GM23338 (cell line): ENCODE measurements around the gene DCLRE1B. TPM values are rescaled to one million over a fixed set of nuclear protein-coding genes. Genes with fewer than 3 reads are reported as not detected.

Experiments used
- ATAC-seq: fragments of 200-7000 bp; cut with Tn5 transposase; 3 replicates; pipeline ENCODE4 v1.9.1; 2020
- DNase-seq: peaks from one replicate; pipeline ENCODE4 v3.0.0-alpha.2; 2015; ENCODE audit warnings: low spot score
- H2AFZ ChIP-seq: fragments of 200-600 bp; sonication (generic); 2 replicates; pipeline ENCODE4 v1.8.0; 2016; ENCODE audit warnings: antibody characterized with exemption, mild to moderate bottlenecking, moderate library complexity
- H3F3A ChIP-seq: fragments of 200-600 bp; sonication (generic); replicated peaks from 2 replicates; pipeline ENCODE4 v1.8.0; 2017; ENCODE audit warnings: antibody characterized with exemption, mixed run types, low read depth
- H3K27ac ChIP-seq: fragments of 200-600 bp; sonication (generic); 2 replicates; pipeline ENCODE4 v1.6.1; 2016; ENCODE audit warnings: low read depth
- H3K27me3 ChIP-seq: fragments of 200-600 bp; sonication (generic); 2 replicates; pipeline ENCODE4 v1.8.0; 2016; ENCODE audit warnings: mild to moderate bottlenecking, mixed run types, moderate library complexity; ENCODE audit not compliant: insufficient read depth
- H3K36me3 ChIP-seq: fragments of 200-600 bp; sonication (generic); 2 replicates; pipeline ENCODE4 v1.8.0; 2016; ENCODE audit warnings: mild to moderate bottlenecking; ENCODE audit not compliant: insufficient read depth
- H3K4me1 ChIP-seq: fragments of 200-600 bp; sonication (generic); 2 replicates; pipeline ENCODE4 v1.8.0; 2016; ENCODE audit warnings: mild to moderate bottlenecking, moderate library complexity; ENCODE audit not compliant: insufficient read depth
- H3K4me2 ChIP-seq: fragments of 200-600 bp; sonication (generic); 2 replicates; pipeline ENCODE4 v1.7.1; 2017; ENCODE audit warnings: mixed run types
- H3K4me3 ChIP-seq: fragments of 200-600 bp; sonication (generic); 2 replicates; pipeline ENCODE4 v1.6.1; 2016; ENCODE audit warnings: mixed run types
- H3K79me2 ChIP-seq: fragments of 200-600 bp; sonication (generic); replicated peaks from 2 replicates; pipeline ENCODE4 v1.8.0; 2017; ENCODE audit warnings: mild to moderate bottlenecking; ENCODE audit not compliant: insufficient read depth
- H3K9me2 ChIP-seq: fragments of 200-600 bp; sonication (generic); 2 replicates; pipeline ENCODE4 v1.8.0; 2017; ENCODE audit not compliant: insufficient read depth
- H4K20me1 ChIP-seq: fragments of 200-600 bp; sonication (generic); replicated peaks from 2 replicates; pipeline ENCODE4 v1.8.0; 2017; ENCODE audit warnings: mild to moderate bottlenecking; ENCODE audit not compliant: insufficient read depth
- H3K27ac Mint-ChIP-seq: 2 replicates; pipeline ENCODE4 v1.8.0; 2020; ENCODE audit warnings: inconsistent platforms, mild to moderate bottlenecking, moderate library complexity, mixed read lengths
- H3K27me3 Mint-ChIP-seq: 3 replicates; pipeline ENCODE4 v1.8.0; 2022; ENCODE audit warnings: low read depth, mild to moderate bottlenecking, moderate library complexity, mixed read lengths, inconsistent platforms; ENCODE audit not compliant: insufficient read depth, poor library complexity
- H3K36me3 Mint-ChIP-seq: 3 replicates; pipeline ENCODE4 v1.8.0; 2021; ENCODE audit warnings: low read depth, mild to moderate bottlenecking, inconsistent platforms, moderate library complexity, mixed read lengths
- H3K4me1 Mint-ChIP-seq: 3 replicates; pipeline ENCODE4 v1.8.0; 2020; ENCODE audit warnings: mild to moderate bottlenecking, inconsistent platforms, mixed read lengths
- H3K4me3 Mint-ChIP-seq: 3 replicates; pipeline ENCODE4 v1.8.0; 2021; ENCODE audit warnings: moderate library complexity, mild to moderate bottlenecking, inconsistent platforms, mixed read lengths
- H3K9me3 Mint-ChIP-seq: 3 replicates; pipeline ENCODE4 v1.8.0; 2020; ENCODE audit warnings: moderate library complexity, mild to moderate bottlenecking, inconsistent platforms, mixed read lengths
- CREB1 ChIP-seq: fragments of 250-450 bp; sonication (Bioruptor Pico); IDR thresholded peaks from 2 replicates; pipeline ENCODE4 v1.5.0; 2020; ENCODE audit warnings: low read depth, mild to moderate bottlenecking, moderate library complexity
- EZH2 ChIP-seq: fragments of 200-600 bp; sonication (generic); IDR thresholded peaks from one replicate; pipeline ENCODE4 v1.8.0; 2017; ENCODE audit warnings: antibody characterized with exemption, mild to moderate bottlenecking, low read depth; ENCODE audit not compliant: unreplicated experiment
- EZH2phosphoT487 ChIP-seq: fragments of 200-600 bp; sonication (generic); IDR thresholded peaks from one replicate; pipeline ENCODE4 v1.8.1; 2018; ENCODE audit warnings: antibody characterized with exemption; ENCODE audit not compliant: unreplicated experiment
- JUNB ChIP-seq: IDR thresholded peaks from one replicate; pipeline ENCODE4 v1.6.1; 2016; ENCODE audit warnings: antibody characterized with exemption; ENCODE audit not compliant: unreplicated experiment
- NANOG ChIP-seq: IDR thresholded peaks from 2 replicates; pipeline ENCODE4 v1.6.1; 2016; ENCODE audit warnings: antibody characterized with exemption, borderline replicate concordance
- POLR2AphosphoS5 ChIP-seq: IDR thresholded peaks from 2 replicates; pipeline ENCODE4 v1.6.1; 2016; ENCODE audit warnings: antibody characterized with exemption, low read depth
- ZNF114 ChIP-seq: fragments of 250-450 bp; sonication (Bioruptor Pico); IDR thresholded peaks from 2 replicates; pipeline ENCODE4 v1.5.0; 2020; ENCODE audit warnings: mild to moderate bottlenecking, moderate library complexity
- ZNF331 ChIP-seq: fragments of 250-450 bp; sonication (Bioruptor Pico); IDR thresholded peaks from 2 replicates; pipeline ENCODE4 v1.5.0; 2020; ENCODE audit warnings: low read depth, mild to moderate bottlenecking, moderate library complexity
- polyA plus RNA-seq: library from polyadenylated mRNA; unstranded; fragments of >200 nt; fragmentation: Nextera tagmentation; extraction: Ambion mirVana; gene quantifications from 2 replicates; pipeline ENCODE4 v1.2.1, GENCODE V29; 2016
- total RNA-seq: library from RNA; depleted of rRNA; stranded (reverse); fragments of >200 nt; shearing (Covaris generic); gene quantifications from 2 replicates; pipeline ENCODE4 v1.2.3, GENCODE V29; 2014
- TF ChIP-seq, protein P1 (sequence below): IDR thresholded peaks from one replicate; pipeline ENCODE4 v1.6.1; 2018; ENCODE audit warnings: antibody characterized with exemption; ENCODE audit not compliant: unreplicated experiment
- TF ChIP-seq, protein P2 (sequence below): IDR thresholded peaks from 2 replicates; pipeline ENCODE4 v1.6.1; 2016; ENCODE audit warnings: antibody characterized with exemption
- TF ChIP-seq, protein P3 (sequence below), 2 experiments: fragments of 200-600 bp in 1 of 2; sonication (generic) in 1 of 2; conservative IDR thresholded peaks; 2 replicates each; pipeline versions ENCODE4 v1.5.1 to v1.6.1; 2016 to 2017; ENCODE audit warnings: antibody characterized with exemption in 2 of 2, low read depth in 2 of 2, mild to moderate bottlenecking in 2 of 2, moderate library complexity in 1 of 2

The DCLRE1B gene
- total and polyA plus RNA-seq, 2 experiments from 2014 or later: 6.3 to 9.7 TPM

DNA sequence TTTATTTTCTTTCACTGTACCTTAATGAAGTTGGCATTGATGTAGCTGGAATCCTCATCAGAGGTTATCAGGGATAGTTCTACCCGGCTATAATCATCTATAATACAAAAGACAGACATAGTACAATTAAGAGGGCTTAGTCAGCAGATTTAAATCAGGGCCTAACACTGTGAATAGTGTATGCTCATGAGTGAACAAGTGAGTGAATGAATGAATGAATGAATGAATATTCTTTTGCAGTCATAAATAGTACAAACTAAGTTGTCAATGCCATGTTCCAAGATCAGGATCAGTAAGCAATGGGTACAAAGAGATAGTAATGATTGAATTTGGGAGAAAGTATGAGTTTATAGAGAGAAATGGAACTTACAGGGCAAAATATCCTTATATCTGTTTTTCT lies 46.1 kb upstream of the DCLRE1B start (continued):
- TF ChIP-seq, protein P1, sequence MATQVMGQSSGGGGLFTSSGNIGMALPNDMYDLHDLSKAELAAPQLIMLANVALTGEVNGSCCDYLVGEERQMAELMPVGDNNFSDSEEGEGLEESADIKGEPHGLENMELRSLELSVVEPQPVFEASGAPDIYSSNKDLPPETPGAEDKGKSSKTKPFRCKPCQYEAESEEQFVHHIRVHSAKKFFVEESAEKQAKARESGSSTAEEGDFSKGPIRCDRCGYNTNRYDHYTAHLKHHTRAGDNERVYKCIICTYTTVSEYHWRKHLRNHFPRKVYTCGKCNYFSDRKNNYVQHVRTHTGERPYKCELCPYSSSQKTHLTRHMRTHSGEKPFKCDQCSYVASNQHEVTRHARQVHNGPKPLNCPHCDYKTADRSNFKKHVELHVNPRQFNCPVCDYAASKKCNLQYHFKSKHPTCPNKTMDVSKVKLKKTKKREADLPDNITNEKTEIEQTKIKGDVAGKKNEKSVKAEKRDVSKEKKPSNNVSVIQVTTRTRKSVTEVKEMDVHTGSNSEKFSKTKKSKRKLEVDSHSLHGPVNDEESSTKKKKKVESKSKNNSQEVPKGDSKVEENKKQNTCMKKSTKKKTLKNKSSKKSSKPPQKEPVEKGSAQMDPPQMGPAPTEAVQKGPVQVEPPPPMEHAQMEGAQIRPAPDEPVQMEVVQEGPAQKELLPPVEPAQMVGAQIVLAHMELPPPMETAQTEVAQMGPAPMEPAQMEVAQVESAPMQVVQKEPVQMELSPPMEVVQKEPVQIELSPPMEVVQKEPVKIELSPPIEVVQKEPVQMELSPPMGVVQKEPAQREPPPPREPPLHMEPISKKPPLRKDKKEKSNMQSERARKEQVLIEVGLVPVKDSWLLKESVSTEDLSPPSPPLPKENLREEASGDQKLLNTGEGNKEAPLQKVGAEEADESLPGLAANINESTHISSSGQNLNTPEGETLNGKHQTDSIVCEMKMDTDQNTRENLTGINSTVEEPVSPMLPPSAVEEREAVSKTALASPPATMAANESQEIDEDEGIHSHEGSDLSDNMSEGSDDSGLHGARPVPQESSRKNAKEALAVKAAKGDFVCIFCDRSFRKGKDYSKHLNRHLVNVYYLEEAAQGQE: no peak
- TF ChIP-seq JUNB (no peak), NANOG (no peak), EZH2 (no peak)

DNA sequence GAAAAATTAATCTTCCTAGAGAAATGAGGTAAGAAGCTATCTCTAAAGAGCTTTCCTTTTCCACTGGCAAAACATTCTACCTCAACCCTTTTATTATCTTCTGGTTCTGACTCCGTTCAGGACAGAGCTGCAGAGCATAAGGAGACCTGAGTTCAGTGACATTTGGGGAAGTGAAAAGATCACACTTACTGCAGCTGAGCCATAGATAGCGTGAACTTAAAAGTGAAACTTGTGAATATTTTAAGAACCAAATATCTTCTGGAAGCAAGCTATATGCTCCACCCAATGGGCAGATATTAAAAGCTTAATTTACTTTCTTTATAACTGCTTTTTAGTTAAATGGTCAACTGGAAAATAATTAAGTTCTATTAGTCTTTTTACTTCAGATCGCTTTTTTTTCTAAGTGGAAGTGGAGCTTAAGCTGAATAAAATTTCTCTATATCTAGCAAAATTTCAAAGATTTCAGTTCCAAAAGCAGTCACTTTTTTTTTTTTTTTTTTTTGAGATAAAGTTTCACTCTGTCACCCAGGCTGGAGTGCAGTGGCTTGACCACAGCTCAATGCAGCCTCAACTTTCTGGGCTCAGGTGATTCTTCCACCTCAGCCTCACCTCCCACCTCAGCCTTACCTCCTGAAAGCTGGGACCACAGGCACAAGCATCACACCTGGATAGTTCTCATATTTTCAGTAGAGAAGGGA lies 45.5 kb upstream of the DCLRE1B start:
- Histone ChIP-seq H3K9me2 (no peaks in the 10 kb centered on the region), H3K4me1 (no peaks in the 10 kb centered on the region), H3K4me3 (no peak overlapping the region), H3K79me2 (no peaks in the 10 kb centered on the region), H3F3A (no peaks in the 10 kb centered on the region), H4K20me1 (no peaks in the 10 kb centered on the region), H3K27ac (no peak overlapping the region), H3K27me3 (no peaks in the 10 kb centered on the region), H2AFZ (no peak overlapping the region), H3K36me3 (no peaks in the 10 kb centered on the region), H3K4me2 (no peak overlapping the region)
- Mint-ChIP-seq H3K4me1 (no peaks in the 10 kb centered on the region), H3K27me3 (no peaks in the 10 kb centered on the region), H3K4me3 (no peak overlapping the region), H3K9me3 (no peaks in the 10 kb centered on the region), H3K36me3 (no peaks in the 10 kb centered on the region), H3K27ac (no peak overlapping the region)
- ATAC-seq: no peak
- DNase-seq: no peak
- TF ChIP-seq EZH2phosphoT487 (no peak), ZNF114 (CRISPR knock-in tag) (no peak), NANOG (no peak), POLR2AphosphoS5 (no peak), ZNF331 (CRISPR knock-in tag) (no peak), CREB1 (CRISPR knock-in tag) (no peak)
- TF ChIP-seq, protein P2, sequence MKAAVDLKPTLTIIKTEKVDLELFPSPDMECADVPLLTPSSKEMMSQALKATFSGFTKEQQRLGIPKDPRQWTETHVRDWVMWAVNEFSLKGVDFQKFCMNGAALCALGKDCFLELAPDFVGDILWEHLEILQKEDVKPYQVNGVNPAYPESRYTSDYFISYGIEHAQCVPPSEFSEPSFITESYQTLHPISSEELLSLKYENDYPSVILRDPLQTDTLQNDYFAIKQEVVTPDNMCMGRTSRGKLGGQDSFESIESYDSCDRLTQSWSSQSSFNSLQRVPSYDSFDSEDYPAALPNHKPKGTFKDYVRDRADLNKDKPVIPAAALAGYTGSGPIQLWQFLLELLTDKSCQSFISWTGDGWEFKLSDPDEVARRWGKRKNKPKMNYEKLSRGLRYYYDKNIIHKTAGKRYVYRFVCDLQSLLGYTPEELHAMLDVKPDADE: no peak
- TF ChIP-seq, protein P3, sequence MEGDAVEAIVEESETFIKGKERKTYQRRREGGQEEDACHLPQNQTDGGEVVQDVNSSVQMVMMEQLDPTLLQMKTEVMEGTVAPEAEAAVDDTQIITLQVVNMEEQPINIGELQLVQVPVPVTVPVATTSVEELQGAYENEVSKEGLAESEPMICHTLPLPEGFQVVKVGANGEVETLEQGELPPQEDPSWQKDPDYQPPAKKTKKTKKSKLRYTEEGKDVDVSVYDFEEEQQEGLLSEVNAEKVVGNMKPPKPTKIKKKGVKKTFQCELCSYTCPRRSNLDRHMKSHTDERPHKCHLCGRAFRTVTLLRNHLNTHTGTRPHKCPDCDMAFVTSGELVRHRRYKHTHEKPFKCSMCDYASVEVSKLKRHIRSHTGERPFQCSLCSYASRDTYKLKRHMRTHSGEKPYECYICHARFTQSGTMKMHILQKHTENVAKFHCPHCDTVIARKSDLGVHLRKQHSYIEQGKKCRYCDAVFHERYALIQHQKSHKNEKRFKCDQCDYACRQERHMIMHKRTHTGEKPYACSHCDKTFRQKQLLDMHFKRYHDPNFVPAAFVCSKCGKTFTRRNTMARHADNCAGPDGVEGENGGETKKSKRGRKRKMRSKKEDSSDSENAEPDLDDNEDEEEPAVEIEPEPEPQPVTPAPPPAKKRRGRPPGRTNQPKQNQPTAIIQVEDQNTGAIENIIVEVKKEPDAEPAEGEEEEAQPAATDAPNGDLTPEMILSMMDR (conservative IDR thresholded peaks at IDR 0.05; ENCODE audit: low read depth in 2 of 2): no peak
- TF ChIP-seq, protein P1: no peak
